CD4-positive, alpha-beta T cell treated with Interleukin-15 for 1 hour (primary cell): ENCODE data around the gene KLF6.

ENCODE experiments used
- DNase-seq: peaks from one replicate; pipeline ENCODE4 v3.0.0-alpha.2; 2020

The KLF6 gene

DNA sequence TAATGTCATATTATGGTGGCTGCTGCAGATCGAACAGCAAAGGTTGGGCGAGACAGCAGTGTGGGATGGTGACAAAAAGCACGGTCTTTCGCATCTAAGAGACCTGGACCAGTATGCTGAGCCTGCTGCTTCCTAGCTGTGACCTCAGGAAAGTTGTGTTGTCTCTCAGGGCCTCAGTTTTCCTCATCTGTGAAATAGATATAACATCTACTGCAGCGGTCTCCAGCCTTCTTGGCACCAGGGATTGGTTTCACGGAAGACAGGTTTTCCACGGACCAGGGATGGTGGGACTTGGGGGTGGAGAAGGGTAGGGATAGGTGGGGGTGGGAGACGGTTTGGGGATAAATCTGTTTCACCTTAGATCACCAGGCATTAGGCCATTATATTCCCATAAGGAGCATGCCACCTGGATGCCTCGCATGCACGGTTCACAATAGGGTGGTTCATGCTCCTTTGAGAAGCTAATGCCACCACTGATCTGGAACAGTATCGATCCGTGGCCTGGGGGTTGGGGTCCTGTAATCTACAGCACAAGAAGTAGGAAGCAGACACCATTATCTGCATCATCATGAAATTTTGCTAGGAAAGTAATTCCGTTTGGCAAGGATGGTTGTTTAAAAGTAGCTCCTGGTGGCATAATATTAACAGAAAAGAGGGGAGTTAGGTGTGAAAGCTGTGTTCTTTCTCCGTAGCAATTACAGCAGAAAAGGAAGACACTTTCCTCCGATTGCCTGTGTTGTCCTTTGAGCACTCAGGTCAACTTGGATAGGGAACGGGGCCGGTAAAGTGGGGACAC lies 10.8 kb downstream of the KLF6 start:
- DNase-seq, result peak; percentile 55

DNA sequence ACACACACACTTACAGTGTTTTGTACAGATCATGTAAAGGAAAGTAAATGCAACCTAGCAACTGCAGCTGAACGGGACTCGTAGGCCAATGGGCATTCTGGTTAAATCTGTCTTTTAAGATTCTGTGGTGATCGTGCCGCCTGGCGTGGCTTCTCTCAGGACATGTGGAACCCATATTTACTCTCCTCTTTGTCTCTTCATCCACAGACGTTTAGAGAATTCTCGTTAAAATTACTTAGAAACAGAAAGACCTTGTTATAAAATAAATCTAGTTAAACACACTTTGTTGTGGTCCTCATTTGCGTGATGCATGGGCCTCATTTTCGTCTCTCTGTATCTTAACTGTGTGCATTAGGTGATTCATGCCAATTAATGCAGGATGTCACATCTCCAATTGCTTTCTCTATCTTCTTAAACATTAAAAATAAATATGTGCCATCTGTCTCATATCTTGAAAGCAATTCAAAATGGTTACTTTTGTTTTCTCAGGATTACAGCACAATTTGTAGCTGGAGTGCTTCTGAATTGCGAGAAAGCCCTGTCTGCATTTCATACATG lies 11.5 kb downstream of the KLF6 start:
- peak; percentile 41 for DNase-seq

DNA sequence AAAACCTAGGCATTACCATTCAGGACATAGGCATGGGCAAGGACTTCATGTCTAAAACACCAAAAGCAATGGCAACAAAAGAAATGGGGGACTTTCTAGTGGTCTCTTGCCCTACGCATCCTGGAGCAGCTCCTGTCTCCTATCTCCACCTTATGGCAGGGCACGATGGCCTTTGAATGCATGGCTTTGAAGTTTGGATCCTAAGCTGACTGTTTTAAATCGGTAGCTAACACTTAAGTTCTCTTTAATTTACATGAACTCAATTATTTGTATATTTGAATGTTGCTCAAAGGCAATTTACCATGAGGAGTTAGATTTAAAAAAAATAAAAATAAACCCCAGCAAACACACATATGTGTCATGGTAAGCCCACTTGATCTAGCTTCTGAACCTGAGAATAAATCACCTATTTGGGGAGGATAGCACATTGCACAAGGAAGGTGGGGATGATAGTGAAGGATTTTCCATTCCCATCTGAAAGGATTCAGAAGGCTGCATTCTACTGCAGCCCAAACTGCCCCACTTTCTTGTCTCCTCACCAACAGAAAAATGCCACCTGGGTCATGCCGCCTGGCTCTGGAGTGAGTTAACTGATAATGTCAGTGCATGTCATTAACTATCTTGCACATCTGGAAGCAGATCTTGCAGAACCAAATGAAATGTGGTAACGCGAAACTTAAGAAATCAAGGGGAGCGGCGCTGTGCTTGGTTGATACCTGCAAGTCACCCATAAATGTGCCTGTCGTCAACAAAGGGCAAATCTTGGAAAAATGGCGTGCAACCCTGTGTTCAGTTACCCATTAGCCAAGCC lies 12.4 kb downstream of the KLF6 start:
- peak; percentile 40 for DNase-seq

DNA sequence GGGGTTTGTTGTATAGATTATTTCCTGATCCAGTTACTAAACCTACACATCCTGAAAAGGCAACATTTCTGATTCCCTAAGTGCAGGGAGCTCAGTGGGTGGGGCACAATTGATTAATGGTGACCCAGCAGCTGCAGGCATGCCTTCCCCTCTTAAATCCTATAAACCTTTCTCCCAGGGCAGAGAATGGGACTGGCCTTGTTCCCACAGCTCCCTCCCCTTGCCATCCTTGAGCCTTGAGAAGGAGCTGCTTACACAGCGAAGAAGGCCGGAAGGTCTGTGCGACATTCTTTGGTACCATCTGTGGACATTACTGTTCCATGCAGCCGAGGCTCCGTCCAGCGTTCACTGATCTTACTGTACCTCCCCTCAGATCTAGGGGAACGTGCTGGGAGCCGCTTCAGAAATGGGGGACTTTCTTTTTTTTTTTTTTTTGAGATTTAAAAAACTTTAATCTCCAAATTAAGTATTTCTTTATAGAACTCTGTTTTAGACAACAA lies 14.3 kb downstream of the KLF6 start:
- DNase-seq, result no peak

DNA sequence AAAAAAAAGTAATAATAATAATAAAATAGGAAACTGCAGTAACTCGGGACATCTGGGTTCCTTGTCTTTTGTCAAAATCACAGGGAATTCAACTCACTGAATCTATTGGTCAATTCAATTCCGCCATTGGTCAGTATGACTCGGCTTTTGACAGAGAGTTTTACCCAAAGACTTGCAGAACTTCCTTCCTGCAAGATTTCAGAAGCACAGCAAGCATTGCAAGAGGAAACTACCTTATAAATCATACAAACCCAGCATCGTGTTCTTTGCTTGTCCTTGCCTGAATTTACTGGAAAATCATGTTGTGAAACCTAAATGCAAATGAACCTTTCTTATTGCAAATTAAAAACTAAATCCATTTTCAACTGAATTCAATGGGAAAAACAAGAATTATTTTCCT lies 15.5 kb downstream of the KLF6 start:
- no peak for DNase-seq

DNA sequence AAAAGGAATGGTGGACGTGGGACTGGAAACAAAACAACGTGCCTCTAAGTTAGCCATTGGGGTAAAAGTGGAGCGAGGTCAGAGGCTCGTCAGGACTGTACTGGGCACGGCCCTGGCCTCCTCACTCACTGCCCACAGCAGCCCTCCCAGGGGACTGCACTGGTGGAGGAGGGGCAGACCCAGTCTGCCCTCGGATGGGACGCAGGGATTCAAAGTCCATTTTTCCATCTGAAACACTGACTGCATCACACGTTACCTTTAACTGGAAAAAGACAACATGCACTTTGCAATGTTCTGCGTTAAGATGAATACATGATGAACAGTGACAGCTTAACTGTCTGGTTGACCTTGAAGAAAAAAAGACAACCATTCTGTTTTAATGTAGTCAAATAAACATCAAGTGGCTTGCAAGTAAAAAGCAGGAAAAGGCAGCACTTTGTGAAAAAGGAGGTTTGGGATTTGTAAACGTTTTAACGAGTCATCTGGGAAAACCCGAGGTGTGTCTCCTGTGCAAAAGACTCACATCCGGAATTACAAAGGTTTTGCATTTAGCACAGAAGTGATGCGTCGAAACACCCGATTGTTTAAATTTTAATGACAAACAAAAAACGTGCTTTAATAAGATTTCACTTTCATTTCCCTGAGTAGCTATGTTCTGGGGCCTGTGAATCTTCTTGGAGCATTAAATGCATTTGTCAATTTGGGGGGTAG lies 18.8 kb downstream of the KLF6 start:
- no peak for DNase-seq

DNA sequence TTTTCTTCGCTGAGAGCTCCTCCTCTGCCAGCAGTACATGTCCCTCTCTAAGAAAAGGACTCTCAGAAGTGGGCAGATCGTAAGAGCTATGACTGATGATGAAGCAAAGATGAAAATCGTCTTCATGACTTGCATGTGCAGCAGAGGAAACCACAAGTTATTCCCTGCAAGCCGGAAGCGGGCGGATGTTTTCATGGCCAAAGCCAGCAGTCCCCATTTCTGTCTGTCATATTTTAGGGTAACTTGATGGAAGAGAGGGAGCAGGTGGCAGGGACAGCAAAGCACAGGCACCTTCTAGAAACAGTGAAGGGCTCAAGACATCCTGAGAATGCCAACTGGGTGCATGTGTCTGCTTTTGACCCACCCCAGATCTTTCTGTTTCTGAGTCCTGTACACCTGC lies 19.9 kb downstream of the KLF6 start:
- no peak for DNase-seq

DNA sequence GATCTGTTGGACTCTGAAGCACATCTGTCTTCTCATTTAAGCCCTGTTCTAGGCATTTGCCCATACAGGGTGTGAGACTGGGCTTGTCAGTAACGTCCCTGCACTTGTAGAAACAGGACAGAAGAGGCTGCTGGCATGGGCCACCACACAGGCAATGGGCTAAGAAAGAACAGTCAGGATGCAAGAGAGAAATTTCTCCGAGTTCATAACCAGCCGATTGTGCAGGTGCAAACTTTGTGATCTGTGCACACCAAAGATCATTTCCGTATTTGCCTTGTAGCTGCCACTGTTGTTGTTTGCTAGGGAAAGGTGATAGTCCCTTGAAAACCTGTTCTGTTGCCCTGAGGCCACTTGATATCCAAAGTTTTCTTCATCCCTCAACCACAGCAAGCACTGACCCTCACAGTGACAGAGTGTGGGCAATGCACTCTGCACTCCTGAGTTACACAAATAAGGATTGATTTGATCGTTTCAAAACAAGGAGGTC lies 20.3 kb downstream of the KLF6 start:
- DNase-seq, result no peak

DNA sequence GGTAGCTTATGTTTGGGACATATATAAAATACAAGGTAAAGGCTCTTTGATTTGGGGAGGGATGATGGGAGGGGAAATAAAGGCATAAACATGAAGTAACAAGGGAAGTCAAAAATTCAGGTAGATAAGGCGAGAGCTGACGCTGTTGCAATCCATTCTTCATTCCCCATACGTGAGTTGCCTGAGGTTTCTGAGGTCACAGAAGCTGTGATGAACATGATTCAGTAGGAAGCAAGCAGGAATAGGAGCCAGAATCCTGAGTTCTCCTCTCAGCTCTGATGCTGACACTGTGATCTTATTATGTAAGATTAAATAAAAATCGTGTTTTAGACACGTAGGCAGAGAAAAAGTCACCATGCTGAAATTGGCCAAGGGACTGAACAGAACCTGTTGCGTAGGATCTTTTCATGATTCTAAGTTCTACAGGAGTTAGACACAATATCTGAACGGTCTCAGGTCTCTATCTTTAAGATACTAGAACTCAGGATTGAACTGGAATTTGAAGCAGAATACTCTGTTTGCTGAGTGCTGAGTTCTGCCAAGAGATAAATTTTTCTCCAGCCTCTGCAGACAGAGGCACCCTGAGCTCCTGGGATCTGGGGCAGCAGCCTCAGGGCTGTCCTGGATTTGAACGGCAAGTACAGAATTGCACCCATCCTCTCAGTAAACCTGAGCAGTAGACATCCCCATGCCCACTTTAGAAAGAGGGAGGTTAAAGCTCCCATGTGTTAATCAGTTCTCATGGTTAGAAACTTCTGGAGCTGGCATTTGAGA lies 21.0 kb downstream of the KLF6 start:
- DNase-seq, result no peak

DNA sequence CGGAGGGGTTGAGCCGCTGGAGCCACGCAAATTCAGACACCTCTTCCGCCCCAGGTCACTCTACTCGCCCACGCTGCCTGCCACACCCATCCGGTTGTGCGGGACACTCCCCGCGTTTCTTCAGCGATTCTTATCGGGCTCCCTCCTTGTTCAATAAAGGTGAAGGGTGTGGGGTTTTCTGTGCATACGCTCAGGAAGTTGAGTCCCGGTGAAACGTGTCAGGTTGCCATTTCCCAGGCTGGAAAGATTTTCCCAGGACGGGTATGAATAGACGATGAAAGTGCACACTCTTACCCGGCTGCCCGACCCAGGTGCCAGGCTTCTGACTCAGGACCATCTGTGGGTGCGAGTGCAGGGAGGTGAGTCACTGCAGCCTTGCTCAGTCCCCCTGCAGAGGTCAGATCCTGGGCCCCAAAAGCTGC lies 22.0 kb downstream of the KLF6 start:
- DNase-seq, result no peak

DNA sequence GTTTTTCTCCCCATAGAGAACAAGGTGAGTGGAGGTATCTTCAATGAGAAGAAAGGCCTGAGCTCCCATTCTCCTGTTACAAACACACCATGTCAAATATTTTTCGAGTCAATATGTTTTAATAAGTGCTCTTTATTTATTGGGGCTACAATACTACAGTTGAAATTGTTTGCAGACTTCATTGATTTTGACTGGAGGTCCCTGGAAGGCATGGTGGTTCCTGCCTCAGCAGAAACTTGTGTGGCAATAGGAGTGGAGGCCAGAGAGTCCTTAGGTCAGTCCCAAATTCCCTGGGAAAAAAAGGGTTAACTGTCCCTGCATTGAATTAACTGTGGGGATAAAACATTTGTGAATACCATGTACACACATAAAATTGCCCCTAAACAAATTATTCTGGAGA lies 22.7 kb downstream of the KLF6 start:
- DNase-seq, result no peak

DNA sequence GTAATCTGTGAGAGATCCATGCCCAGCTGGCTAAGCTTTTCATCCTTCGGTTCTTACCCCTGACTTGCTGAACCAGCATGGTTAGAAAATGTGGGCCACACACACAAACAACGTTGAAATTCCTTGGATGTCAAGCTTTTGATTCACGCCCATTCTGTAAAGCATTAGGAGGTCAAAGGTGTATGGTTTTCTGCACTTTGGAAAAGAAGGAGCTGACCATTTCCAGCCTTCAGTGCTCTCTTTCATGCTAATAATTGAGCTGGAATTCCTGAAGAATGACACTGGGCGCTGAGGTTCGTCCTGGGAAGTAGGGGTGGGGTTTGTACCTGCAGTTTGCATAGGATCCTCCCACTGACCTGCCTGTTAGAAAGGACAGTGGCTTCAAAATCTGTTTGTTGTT lies 23.1 kb downstream of the KLF6 start:
- no peak for DNase-seq

DNA sequence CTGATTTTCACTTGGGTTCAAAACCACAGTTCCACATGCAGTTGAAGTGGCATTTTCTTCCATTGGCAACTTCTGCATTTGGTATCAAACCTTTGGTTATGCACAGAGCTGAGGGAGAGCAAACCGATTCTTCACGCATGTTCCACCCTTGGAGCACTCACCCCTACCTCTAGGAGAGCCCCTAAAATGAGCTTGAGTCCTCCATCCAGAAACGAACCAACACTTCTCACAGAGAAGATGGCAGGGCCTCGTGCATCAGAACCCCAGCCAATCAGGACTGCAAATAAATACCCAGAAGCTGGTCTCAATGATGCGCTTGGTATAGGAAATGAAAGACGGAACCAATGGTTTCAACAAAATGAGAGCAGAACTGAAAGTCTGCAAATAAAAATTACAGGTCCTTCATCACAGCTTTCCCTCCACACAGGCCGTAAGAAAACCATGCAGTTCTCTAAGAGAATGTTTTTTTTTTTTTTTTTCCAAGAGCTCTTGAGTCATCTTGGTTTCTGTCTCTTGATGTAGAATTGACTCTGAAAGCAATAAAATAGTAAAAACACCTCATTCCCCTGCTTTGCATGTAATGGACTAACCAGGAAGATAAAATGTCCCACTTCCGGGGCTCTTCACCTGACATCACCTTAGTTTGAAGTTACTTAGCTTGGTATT lies 23.9 kb downstream of the KLF6 start:
- peak; percentile 45 for DNase-seq

DNA sequence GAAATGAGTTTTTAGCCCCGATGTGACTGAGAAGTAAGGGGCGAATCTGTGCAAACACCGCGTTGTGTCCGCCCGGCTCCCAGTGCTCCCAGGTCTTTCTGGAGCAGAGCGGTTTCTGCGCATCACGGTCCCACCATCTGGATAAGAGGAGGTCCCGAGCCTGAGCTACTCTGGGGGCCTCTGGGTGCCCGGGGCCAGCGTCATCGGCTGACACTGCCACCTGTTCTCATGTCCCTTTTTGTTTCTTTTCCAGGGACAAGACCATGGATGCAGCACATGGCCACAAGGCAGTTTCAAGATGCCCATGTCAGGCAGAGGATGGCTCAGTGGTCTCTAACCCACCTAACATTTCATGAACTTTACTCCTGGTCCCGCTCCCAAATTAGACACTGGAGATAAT lies 24.9 kb downstream of the KLF6 start:
- DNase-seq, result no peak

DNA sequence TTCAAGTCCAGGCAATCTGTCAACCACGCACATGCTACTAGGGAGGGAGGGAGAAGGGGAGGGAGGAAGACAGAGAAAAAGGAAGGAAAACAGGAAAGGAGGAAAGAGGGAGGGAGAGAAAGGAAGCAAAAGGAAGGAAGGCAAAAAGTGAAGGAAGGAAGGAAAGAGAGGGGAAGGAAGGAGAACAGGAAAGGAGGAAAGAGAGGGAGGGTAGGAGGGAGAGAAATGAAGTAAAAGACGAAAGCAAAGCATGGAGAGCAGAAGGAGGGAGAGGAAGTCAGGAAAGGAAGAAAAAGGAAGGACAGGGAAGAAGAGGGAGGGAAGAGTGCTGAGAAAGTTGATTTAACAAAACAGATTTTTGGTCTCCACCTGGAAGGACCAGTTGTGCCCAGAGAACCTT lies 25.6 kb downstream of the KLF6 start:
- DNase-seq, result no peak

DNA sequence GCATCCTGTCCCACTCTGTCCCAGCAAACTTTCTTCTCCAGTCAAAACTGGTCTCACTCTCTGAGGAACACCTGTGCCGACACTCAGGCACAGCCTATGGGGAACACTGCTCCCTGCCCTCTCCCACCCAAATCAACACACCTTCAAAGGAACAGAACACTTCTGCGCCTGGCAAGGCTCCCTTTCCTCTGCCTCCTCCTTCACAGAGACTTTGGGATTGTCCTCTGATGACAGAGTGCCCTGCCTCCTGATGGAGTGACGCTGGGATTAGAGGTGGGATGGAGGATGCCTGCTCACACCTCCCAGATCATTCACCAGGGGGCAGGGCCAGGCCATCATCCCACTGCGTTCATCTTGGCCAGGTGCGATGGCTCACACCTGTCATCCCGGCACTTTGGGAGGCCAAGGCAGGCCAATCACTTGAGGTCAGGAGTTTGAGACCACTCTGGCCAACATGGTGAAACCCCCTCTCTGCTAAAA lies 26.5 kb downstream of the KLF6 start:
- DNase-seq, result no peak

DNA sequence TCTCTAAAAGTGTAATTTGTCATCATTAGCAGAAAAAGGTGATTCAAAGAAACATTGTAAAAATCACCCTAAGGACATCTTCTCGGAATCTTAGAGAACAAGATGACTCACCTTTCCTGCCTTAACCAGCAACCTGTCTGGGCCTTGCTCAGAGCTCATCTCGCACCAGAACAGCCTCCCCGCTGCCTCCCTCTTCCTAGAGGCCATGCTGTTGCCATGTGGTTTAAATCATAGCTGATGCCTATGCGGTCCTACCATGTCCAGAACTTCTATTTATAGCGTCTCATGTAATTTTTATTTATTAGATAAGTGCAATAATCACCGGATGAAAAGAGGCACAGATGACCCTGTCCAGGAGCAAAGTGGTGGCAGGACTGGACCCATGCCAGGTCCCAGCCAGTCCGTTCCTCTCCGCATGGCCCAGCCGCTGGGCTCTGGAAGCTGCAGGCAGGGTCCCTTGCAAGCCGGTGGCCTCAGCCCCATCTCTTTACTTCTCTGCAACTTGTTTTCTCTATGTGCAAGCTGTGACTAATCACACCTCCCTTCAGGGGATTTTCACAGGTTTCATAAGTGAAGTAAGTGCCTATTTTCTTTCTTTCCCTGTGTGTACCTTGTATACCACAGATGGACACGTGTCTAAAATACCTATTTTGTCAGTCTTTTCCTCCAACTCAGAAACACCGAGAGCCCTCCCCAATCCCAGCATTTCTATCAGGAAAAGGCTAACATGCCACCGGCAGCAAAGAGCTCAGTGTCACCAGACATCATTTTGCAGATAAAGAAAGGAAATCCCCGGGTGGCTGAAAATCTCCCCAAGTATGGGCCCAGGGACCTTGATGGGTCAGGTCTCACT lies 27.1 kb downstream of the KLF6 start:
- DNase-seq, result peak; percentile 78

DNA sequence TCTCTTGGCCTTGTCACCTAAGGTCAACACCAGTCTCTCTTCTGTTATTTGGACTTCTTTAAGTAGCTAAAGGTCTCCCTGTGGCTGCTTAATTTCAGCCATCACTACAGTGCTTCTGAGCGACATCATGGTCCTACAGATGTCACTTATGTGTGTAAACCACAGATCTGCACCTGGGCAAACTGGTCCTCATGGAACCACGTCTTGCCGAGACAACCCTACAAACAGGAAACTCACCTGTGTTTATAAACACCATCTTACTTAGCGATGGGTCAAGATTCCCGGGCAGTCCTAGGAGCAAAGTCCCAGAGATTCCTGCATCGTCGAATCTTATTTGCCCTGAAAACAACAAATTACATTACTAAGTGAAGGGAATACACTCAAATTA lies 27.8 kb downstream of the KLF6 start:
- no peak for DNase-seq

DNA sequence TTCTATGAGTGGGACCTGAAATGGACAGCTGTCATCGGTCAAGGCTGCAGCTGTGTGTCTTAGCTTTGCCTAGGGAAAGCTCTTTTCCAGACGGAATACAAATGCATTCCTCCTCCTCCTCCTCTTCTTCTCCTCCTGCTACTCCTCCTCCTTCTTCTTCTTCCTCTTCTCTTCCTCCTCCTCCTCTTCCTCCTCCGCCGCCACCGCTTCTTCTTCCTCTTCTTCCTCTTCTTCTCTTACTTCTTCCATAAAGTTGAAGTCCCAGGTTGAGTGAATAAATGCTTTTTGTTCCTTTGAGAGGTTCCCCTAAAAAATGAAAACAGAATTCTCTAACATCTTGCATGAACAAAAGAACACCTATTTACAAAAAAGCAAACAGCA lies 28.7 kb downstream of the KLF6 start:
- no peak for DNase-seq
